ENCODE measurements around the gene SAMD13.

DNA sequence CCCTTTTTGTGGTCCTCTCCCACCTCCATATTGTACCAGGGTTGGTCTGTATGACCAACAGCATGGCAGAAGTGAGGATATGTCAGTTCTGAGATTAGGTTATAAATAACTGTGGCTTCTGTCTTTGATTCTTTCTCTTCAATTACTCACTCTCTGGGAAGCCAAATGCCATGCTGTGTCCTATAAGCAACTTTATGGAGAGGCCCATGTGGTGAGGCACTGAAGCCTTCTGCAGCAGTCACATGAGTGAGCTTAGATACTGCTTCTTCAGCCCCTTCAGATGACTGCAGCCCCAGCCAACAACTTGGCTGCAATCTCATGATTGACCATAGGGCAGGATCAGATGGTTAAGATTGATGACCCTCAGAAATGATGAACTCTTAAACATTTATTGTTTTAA lies 34.0 kb upstream of the SAMD13 start:
- TF ChIP-seq, protein P1, sequence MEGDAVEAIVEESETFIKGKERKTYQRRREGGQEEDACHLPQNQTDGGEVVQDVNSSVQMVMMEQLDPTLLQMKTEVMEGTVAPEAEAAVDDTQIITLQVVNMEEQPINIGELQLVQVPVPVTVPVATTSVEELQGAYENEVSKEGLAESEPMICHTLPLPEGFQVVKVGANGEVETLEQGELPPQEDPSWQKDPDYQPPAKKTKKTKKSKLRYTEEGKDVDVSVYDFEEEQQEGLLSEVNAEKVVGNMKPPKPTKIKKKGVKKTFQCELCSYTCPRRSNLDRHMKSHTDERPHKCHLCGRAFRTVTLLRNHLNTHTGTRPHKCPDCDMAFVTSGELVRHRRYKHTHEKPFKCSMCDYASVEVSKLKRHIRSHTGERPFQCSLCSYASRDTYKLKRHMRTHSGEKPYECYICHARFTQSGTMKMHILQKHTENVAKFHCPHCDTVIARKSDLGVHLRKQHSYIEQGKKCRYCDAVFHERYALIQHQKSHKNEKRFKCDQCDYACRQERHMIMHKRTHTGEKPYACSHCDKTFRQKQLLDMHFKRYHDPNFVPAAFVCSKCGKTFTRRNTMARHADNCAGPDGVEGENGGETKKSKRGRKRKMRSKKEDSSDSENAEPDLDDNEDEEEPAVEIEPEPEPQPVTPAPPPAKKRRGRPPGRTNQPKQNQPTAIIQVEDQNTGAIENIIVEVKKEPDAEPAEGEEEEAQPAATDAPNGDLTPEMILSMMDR (IDR thresholded peaks at IDR 0.05) = no peak
- no peak for TF ChIP-seq POLR2AphosphoS5 (IDR thresholded peaks at IDR 0.05)
- TF ChIP-seq EP300 (IDR thresholded peaks at IDR 0.05) = no peak
- TF ChIP-seq POLR2A (IDR thresholded peaks at IDR 0.05) = no peak

Data from sigmoid colon (tissue), 4 donors.